AG04450 (cell line): ENCODE results near the gene GLE1. TPM values are rescaled to one million over a fixed set of nuclear protein-coding genes. Genes with fewer than 3 reads are reported as not detected.

ENCODE experiments used
- CTCF ChIA-PET: fragments of 300-600, 350-600 bp; formaldehyde crosslinking; extraction: SDS; loops from one replicate; lab custom pipeline; 2022; ENCODE audit warnings: antibody characterized with exemption, inconsistent platforms; lab: Charles Lee
- POLR2A ChIA-PET: fragments of 350-600 bp; formaldehyde crosslinking; extraction: SDS; loops from one replicate; lab custom pipeline; 2021; ENCODE audit warnings: antibody characterized with exemption, inconsistent platforms; lab: Yijun Ruan, JAX
- DNase-seq: peaks from one replicate; pipeline ENCODE4 v3.0.0-alpha.2; 2011; ENCODE audit warnings: low read depth, low spot score
- H3K27ac ChIP-seq: one replicate; pipeline ENCODE4 v1.5.1; 2012; ENCODE audit warnings: low read depth, low read length, control low read depth
- H3K27me3 ChIP-seq: one replicate; pipeline ENCODE4 v1.6.0; 2012; ENCODE audit warnings: low read length; ENCODE audit not compliant: control insufficient read depth, insufficient read depth
- H3K4me3 ChIP-seq: 2 replicates; pipeline ENCODE4 v1.5.1; 2011; ENCODE audit warnings: mild to moderate bottlenecking, low read depth, low read length, control low read depth
- H3K9me3 ChIP-seq: 2 replicates; pipeline ENCODE4 v1.5.1; 2012; ENCODE audit warnings: low read length; ENCODE audit not compliant: control insufficient read depth, insufficient read depth
- CTCF ChIP-seq: IDR thresholded peaks from 2 replicates; pipeline ENCODE4 v1.5.1; 2011; ENCODE audit warnings: low read depth, low read length, control low read depth, inconsistent platforms
- polyA plus RNA-seq: library from polyadenylated mRNA; depleted of rRNA; stranded (reverse); fragments of >200 nt; gene quantifications from 2 replicates; pipeline ENCODE4 v1.2.3, GENCODE V29; 2011; rRNA removed
- small RNA-seq: library from RNA; depleted of rRNA; stranded (forward); fragments of <200 nt; gene quantifications from one replicate; pipeline ENCODE3, GENCODE V24; 2012; ENCODE audit warnings: low read depth; ENCODE audit not compliant: insufficient read length

Gene GLE1
- polyA plus RNA-seq, 1 experiment: 27.3 TPM

GRCh38 chr9:128587453-128587852 lies 82.9 kb downstream of the GLE1 start:
- DNase-seq: no peak
- H3K9me3 ChIP-seq: no peaks in the 10 kb centered on the region
- H3K27me3 ChIP-seq: no peaks in the 10 kb centered on the region
- H3K4me3 ChIP-seq: no peak overlapping the region
- POLR2A ChIA-PET: interaction anchor here (0.6 kb wide), 1 partner anchor 190 kb away, joined by 3 read pairs; no protein-coding TSS in a partner anchor
- CTCF ChIA-PET: interaction anchor here (1.7 kb wide), 1 partner anchor 225 kb away, joined by 4 read pairs; no protein-coding TSS in a partner anchor
- no peak for TF ChIP-seq CTCF
- no peak overlapping the region for H3K27ac ChIP-seq

GRCh38 chr9:128588581-128589233 lies 84.2 kb downstream of the GLE1 start:
- no peaks in the 10 kb centered on the region for H3K9me3 ChIP-seq
- H3K4me3 ChIP-seq: no peak overlapping the region
- H3K27ac ChIP-seq: no peak overlapping the region
- CTCF ChIA-PET: interaction anchor here (0.6 to 1.7 kb wide), 2 partner anchors 168 to 227 kb away, joined by 4 read pairs; partner anchors contain the start of gene CERCAM
- no peaks in the 10 kb centered on the region for H3K27me3 ChIP-seq
- DNase-seq: no peak
- POLR2A ChIA-PET: no interaction called here
- no peak for TF ChIP-seq CTCF

Small RNA genes within 50 kb of the gene (small RNA-seq; reads per million reads assigned to genes)
- gene RNU7-171P: not detected

Other genes starting within 250 kb of the GLE1 start
- gene GOLGA2, start 228.7 kb upstream of the GLE1 start, polyA plus RNA-seq: 112 and 121 TPM in 2 replicates
- gene SWI5, start 228.4 kb upstream of the GLE1 start, polyA plus RNA-seq: 72.2 and 75.8 TPM in 2 replicates
- gene TRUB2, start 182.3 kb upstream of the GLE1 start, polyA plus RNA-seq: 15.1 and 20.7 TPM in 2 replicates
- gene COQ4, start 181.9 kb upstream of the GLE1 start, polyA plus RNA-seq: 19.0 and 24.8 TPM in 2 replicates
- gene SLC27A4, start 164.2 kb upstream of the GLE1 start, polyA plus RNA-seq: 7.7 and 9.4 TPM in 2 replicates
- gene URM1, start 133.3 kb upstream of the GLE1 start, polyA plus RNA-seq: 44.7 and 65.1 TPM in 2 replicates
- 54.9 and 72.1 TPM in 2 replicates for gene CERCAM, start 83.9 kb upstream of the GLE1 start, polyA plus RNA-seq
- 16.8 and 19.4 TPM in 2 replicates for gene ODF2, start 48.7 kb upstream of the GLE1 start, polyA plus RNA-seq
- gene SPTAN1, start 47.9 kb downstream of the GLE1 start, polyA plus RNA-seq: 211 and 275 TPM in 2 replicates
- 10.9 and 16.7 TPM in 2 replicates for gene DYNC2I2, start 152.1 kb downstream of the GLE1 start, polyA plus RNA-seq
- 193 and 259 TPM in 2 replicates for gene SET, start 184.5 kb downstream of the GLE1 start, polyA plus RNA-seq
- gene PKN3, start 197.8 kb downstream of the GLE1 start, polyA plus RNA-seq: 1.7 and 2.2 TPM in 2 replicates
- 23.2 and 33.7 TPM in 2 replicates for gene ZDHHC12, start 219.4 kb downstream of the GLE1 start, polyA plus RNA-seq